Mesendoderm (in vitro differentiated cells): ENCODE data around the gene SAT1.

ENCODE experiments used
- DNase-seq: peaks from one replicate; pipeline ENCODE4 v3.0.0; 2013
- H2AK5ac ChIP-seq: 2 replicates; pipeline ENCODE4 v1.6.1; 2013; ENCODE audit warnings: low read length, inconsistent platforms
- H2BK120ac ChIP-seq: 2 replicates; pipeline ENCODE4 v1.6.1; 2013; ENCODE audit warnings: low read depth, mild to moderate bottlenecking, low read length, moderate library complexity, mixed read lengths
- H2BK15ac ChIP-seq: replicated peaks from 2 replicates; pipeline ENCODE4 v1.6.1; 2013; ENCODE audit warnings: low read depth, mild to moderate bottlenecking, moderate library complexity
- H2BK5ac ChIP-seq: 2 replicates; pipeline ENCODE4 v1.6.1; 2013; ENCODE audit warnings: low read length, inconsistent platforms
- H3K18ac ChIP-seq: 2 replicates; pipeline ENCODE4 v1.6.1; 2013; ENCODE audit warnings: mild to moderate bottlenecking, low read length, mixed read lengths
- H3K23ac ChIP-seq: one replicate; pipeline ENCODE4 v1.6.1; 2013; ENCODE audit warnings: low read length
- H3K27ac ChIP-seq: 2 replicates; pipeline ENCODE4 v1.5.1; 2013; ENCODE audit warnings: low read depth, mild to moderate bottlenecking, inconsistent platforms, low read length, moderate library complexity
- H3K27me3 ChIP-seq: 2 replicates; pipeline ENCODE4 v1.6.1; 2013; ENCODE audit warnings: low read length, control low read depth, mild to moderate bottlenecking, inconsistent platforms; ENCODE audit not compliant: insufficient read depth, poor library complexity
- H3K36me3 ChIP-seq: 2 replicates; pipeline ENCODE4 v1.6.1; 2013; ENCODE audit warnings: low read length, inconsistent platforms; ENCODE audit not compliant: control insufficient read depth, insufficient read depth
- H3K4ac ChIP-seq: one replicate; pipeline ENCODE4 v1.6.1; 2013; ENCODE audit warnings: low read depth, mild to moderate bottlenecking, low read length, moderate library complexity
- H3K4me1 ChIP-seq: 2 replicates; pipeline ENCODE4 v1.6.1; 2013; ENCODE audit warnings: low read depth, low read length, inconsistent platforms; ENCODE audit not compliant: control insufficient read depth
- H3K4me2 ChIP-seq: 2 replicates; pipeline ENCODE4 v1.6.1; 2013; ENCODE audit warnings: low read length
- H3K4me3 ChIP-seq: 2 replicates; pipeline ENCODE4 v1.5.1; 2013; ENCODE audit warnings: mild to moderate bottlenecking, low read length
- H3K56ac ChIP-seq: one replicate; pipeline ENCODE4 v1.6.1; 2013; ENCODE audit warnings: low read length
- H3K79me1 ChIP-seq: 2 replicates; pipeline ENCODE4 v1.6.1; 2013; ENCODE audit warnings: low read length, inconsistent platforms
- H3K79me2 ChIP-seq: 2 replicates; pipeline ENCODE4 v1.6.1; 2013; ENCODE audit warnings: mild to moderate bottlenecking, low read length; ENCODE audit not compliant: control insufficient read depth, insufficient read depth
- H3K9ac ChIP-seq: 2 replicates; pipeline ENCODE4 v1.6.1; 2013; ENCODE audit warnings: low read length, inconsistent platforms
- H4K5ac ChIP-seq: one replicate; pipeline ENCODE4 v1.6.1; 2013; ENCODE audit warnings: low read length
- H4K8ac ChIP-seq: one replicate; pipeline ENCODE4 v1.6.1; 2013; ENCODE audit warnings: low read depth, mild to moderate bottlenecking, control low read depth, low read length, moderate library complexity
- WGBS: extraction: QIAGEN DNeasy Blood & Tissue Kit; methylation state at CpG from one replicate; pipeline ENCODE4 v1.1.7; 2013; ENCODE audit warnings: low lambda C conversion rate, missing lambda C conversion rate; ENCODE audit not compliant: insufficient coverage; ENCODE audit errors: extremely low coverage; 5-methylcytosine and 5-hydroxymethylcytosine counted together

SAT1 gene

DNA sequence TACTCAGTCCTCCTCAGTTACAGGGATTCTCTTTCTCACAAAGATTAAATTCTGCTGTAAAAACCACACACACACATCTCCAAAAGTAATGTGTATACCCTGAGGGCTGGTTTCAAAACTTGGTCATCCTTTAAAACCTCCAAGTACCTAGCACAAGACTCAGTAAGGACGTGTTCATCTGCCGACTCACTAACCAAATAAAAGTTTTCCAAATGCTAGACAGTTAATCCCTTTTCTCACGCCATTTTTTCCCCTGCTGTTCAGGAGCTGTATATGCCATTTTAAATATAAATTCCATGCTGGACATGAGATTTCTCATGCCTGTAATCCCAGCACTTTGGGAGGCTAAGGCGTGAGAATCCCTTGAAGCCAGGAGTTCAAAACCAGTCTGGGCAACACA lies 3.9 kb upstream of the SAT1 start:
- H3K18ac ChIP-seq, result no peak overlapping the region

GRCh38 chrX:23782455-23782854 lies 518 bp upstream of the SAT1 start:
- DNase-seq, result no peak
- Histone ChIP-seq H3K4me3 (no peak overlapping the region), H3K23ac (no peak overlapping the region), H3K18ac (peak overlapping the region; percentile 60), H3K9ac (peak overlapping the region; percentile 59), H4K5ac (no peak overlapping the region), H2BK5ac (no peak overlapping the region), H4K8ac (no peak overlapping the region), H2BK15ac (no peak overlapping the region), H3K4ac (no peak overlapping the region), H3K56ac (peak overlapping the region; percentile 78), H3K79me2 (no peaks in the 10 kb centered on the region), H3K27me3 (no peaks in the 10 kb centered on the region), H2AK5ac (no peak overlapping the region), H2BK120ac (no peak overlapping the region), H3K4me1 (no peaks in the 10 kb centered on the region), H3K4me2 (no peak overlapping the region), H3K36me3 (no peaks in the 10 kb centered on the region), H3K27ac (no peak overlapping the region), H3K79me1 (no peaks in the 10 kb centered on the region)
- no CpG with 5 or more reads among the region's 6 CpGs for WGBS

More for the DNA sequence above, 3.9 kb upstream of the SAT1 start:
- H3K79me1 ChIP-seq, result no peaks in the 10 kb centered on the region
- no peak overlapping the region for H3K4me2 ChIP-seq
- no peak overlapping the region for H4K5ac ChIP-seq
- H4K8ac ChIP-seq, result no peak overlapping the region
- no peak overlapping the region for H3K56ac ChIP-seq
- H2BK15ac ChIP-seq, result no peak overlapping the region
- no peak overlapping the region for H2AK5ac ChIP-seq
- no peaks in the 10 kb centered on the region for H3K27me3 ChIP-seq
- H3K36me3 ChIP-seq, result no peaks in the 10 kb centered on the region
- H3K4ac ChIP-seq, result no peak overlapping the region
- H3K9ac ChIP-seq, result no peak overlapping the region
- H3K23ac ChIP-seq, result no peak overlapping the region
- no peak overlapping the region for H2BK120ac ChIP-seq
- DNase-seq, result no peak
- no CpG with 5 or more reads among the region's 4 CpGs for WGBS
- no peaks in the 10 kb centered on the region for H3K4me1 ChIP-seq
- no peak overlapping the region for H2BK5ac ChIP-seq
- H3K4me3 ChIP-seq, result no peak overlapping the region
- H3K27ac ChIP-seq, result no peak overlapping the region
- H3K79me2 ChIP-seq, result no peaks in the 10 kb centered on the region

- H3K23ac ChIP-seq, result no peak overlapping the region
- WGBS, result no CpG with 5 or more reads among the region's 21 CpGs
- no peak overlapping the region for H2AK5ac ChIP-seq
- H4K8ac ChIP-seq, result no peak overlapping the region
- peak overlapping the region; percentile 64 for H3K9ac ChIP-seq
- H3K4me3 ChIP-seq, result peak overlapping the region; percentile 35
- H3K4ac ChIP-seq, result no peak overlapping the region
- no peak overlapping the region for H3K18ac ChIP-seq
- H2BK5ac ChIP-seq, result no peak overlapping the region
- H3K27ac ChIP-seq, result no peak overlapping the region
- DNase-seq, result no peak
- H3K4me1 ChIP-seq, result no peaks in the 10 kb centered on the region
- peak overlapping the region; percentile 59 for H3K4me2 ChIP-seq
- no peaks in the 10 kb centered on the region for H3K36me3 ChIP-seq
- H3K79me2 ChIP-seq, result no peaks in the 10 kb centered on the region
- peak overlapping the region; percentile 74 for H3K56ac ChIP-seq
- H2BK120ac ChIP-seq, result no peak overlapping the region
- no peak overlapping the region for H4K5ac ChIP-seq
- no peaks in the 10 kb centered on the region for H3K27me3 ChIP-seq
- no peaks in the 10 kb centered on the region for H3K79me1 ChIP-seq
- H2BK15ac ChIP-seq, result no peak overlapping the region
Measured at GRCh38 chrX:23783589-23784469, 856 bp downstream of the SAT1 start.

- no peaks in the 10 kb centered on the region for H3K79me1 ChIP-seq
- no peak overlapping the region for H3K27ac ChIP-seq
- H3K9ac ChIP-seq, result no peak overlapping the region
- H3K4ac ChIP-seq, result no peak overlapping the region
- no peak overlapping the region for H3K23ac ChIP-seq
- DNase-seq, result no peak
- H4K8ac ChIP-seq, result no peak overlapping the region
- H2BK120ac ChIP-seq, result no peak overlapping the region
- no peak overlapping the region for H4K5ac ChIP-seq
- H3K27me3 ChIP-seq, result no peaks in the 10 kb centered on the region
- H3K4me1 ChIP-seq, result no peaks in the 10 kb centered on the region
- H3K18ac ChIP-seq, result no peak overlapping the region
- H2BK15ac ChIP-seq, result no peak overlapping the region
- no peak overlapping the region for H2BK5ac ChIP-seq
- no CpG with 5 or more reads among the region's 8 CpGs for WGBS
- H3K4me2 ChIP-seq, result no peak overlapping the region
- no peak overlapping the region for H3K4me3 ChIP-seq
- H3K56ac ChIP-seq, result no peak overlapping the region
- H3K36me3 ChIP-seq, result no peaks in the 10 kb centered on the region
- no peaks in the 10 kb centered on the region for H3K79me2 ChIP-seq
- H2AK5ac ChIP-seq, result no peak overlapping the region
Measured at GRCh38 chrX:23784470-23785331, 1.7 kb downstream of the SAT1 start.

GRCh38 chrX:23785580-23785979 lies 2.6 kb downstream of the SAT1 start:
- no peak overlapping the region for H3K4ac ChIP-seq
- H2BK5ac ChIP-seq, result no peak overlapping the region
- H3K36me3 ChIP-seq, result no peaks in the 10 kb centered on the region
- no peak for DNase-seq
- H4K5ac ChIP-seq, result no peak overlapping the region
- no peak overlapping the region for H2AK5ac ChIP-seq
- H2BK120ac ChIP-seq, result no peak overlapping the region
- H3K56ac ChIP-seq, result no peak overlapping the region
- H3K18ac ChIP-seq, result no peak overlapping the region
- no CpG with 5 or more reads among the region's 2 CpGs for WGBS
- H3K9ac ChIP-seq, result no peak overlapping the region
- no peaks in the 10 kb centered on the region for H3K79me2 ChIP-seq
- H3K27me3 ChIP-seq, result no peaks in the 10 kb centered on the region
- H2BK15ac ChIP-seq, result no peak overlapping the region
- H3K23ac ChIP-seq, result no peak overlapping the region
- H3K27ac ChIP-seq, result no peak overlapping the region
- no peak overlapping the region for H4K8ac ChIP-seq
- no peaks in the 10 kb centered on the region for H3K4me1 ChIP-seq
- no peak overlapping the region for H3K4me3 ChIP-seq
- H3K79me1 ChIP-seq, result no peaks in the 10 kb centered on the region
- H3K4me2 ChIP-seq, result no peak overlapping the region
